ENCODE results near the gene GFI1B.
"Not testable (repeated sequence)": the region's sequence is repeated elsewhere in the genome, so short reads cannot be mapped to it uniquely, and the experiment has no call there.

The GFI1B gene

DNA sequence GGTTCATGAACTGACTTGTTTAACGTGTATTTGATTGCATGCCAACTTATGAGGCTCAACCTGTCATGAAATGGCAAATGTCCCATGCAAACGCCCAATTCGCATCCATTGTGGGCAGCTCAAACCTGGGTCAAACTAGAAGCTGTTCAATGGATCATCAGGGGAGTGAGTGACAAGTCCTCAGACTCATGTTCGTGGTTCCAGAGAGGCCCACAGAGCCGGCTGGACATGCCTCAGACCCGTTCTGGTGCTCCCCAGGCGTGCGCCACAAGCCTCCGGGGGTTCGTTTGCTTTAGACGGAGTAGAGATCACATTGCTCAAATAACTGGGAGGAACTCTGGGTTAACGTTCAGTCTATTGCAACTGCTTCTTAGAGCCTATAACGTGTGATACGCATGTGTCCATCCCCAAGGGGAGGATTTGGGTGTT lies 15.0 kb downstream of the GFI1B start:
- DNase-seq: no peak

DNA sequence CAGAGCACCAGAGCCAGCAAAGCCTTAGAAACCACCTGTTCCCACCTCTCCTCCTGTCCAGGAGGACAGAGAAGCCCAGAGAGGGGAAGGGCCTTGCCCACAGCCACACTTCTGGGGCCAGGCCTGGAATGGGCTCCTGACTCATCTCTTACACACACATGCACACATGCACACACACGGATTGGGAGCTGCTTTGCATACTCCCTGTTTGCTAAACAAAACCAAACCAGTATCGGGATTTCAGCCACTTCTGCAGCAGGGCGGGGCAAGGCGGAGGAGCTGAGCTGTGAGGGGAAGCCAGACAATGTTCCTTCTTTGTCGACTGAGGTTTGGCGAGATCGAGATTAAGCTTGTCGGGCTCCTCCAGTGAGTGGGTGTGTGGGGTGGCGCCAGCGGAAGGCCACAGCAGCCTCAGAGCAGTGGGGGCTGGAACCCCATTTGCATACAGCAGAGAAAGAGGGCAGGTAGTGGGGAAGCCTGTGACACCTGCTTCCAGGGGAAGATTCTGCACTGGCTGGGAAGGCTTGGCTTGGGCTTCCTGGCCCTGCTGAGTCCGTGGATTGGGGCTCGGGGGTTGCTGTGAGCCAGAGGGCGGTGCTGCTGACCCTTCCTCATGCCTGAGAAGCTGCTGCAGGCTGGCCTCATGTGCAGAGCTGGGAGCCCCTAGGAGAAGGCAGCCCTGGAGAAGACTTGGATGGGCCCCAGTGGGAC lies 16.1 kb downstream of the GFI1B start:
- no peak for DNase-seq

DNA sequence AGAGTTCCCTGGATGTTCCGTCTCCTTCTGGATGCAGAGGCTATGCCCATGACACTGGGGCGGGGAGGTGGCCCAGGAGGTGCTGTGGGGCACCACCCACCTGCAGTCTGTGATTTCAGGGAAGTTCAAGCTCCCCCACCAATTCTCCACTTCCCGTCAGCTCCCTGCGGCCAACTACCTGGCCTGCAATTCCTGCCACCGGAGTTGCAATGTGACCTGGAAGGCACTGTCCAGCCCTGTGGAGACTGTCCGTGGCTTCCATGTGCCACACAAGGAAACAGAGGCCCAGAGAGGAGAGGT lies 16.6 kb downstream of the GFI1B start:
- DNase-seq: no peak

- DNase-seq: no peak
Observed at GRCh38 chr9:132995879-132996278, 17.4 kb downstream of the GFI1B start.

DNA sequence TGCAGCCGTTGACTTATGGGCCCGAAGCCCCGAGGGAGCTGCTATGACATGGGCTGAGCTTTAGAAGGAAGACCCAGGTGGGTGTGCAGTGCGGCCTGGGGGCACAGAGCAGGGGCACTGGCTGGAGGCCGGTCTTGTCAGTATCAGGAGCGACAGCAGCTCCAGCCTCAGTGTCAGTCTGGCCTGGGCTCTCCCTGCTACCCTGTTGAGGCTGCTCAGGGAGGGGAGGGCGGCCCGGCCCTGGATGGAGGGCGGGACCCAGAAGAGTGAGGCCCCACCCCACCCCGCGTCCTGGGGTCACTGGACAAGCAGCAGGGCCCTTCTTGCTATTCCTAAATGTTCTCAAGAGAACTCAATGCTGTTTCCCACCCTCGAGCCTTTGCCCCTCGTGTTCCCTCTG lies 18.0 kb downstream of the GFI1B start:
- DNase-seq: no peak

DNA sequence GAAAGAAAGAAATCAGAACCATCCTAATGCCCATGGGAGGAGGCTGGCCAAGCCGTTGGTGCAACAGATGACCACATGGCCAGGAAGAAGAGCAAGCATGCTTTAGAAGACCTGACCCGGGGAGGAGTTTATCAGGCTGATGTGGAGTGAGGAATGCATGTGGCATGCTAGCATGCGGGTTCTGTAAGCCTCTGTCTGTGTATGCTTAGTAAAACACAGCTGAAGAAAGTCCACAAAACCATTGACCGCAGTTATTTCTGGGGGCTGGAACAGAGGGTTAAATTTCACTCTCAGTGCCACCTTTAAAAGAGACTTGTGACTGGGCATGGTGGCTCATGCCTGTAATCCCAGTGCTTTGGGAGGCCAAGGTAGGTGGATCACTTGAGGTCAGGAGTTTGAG lies 19.1 kb downstream of the GFI1B start:
- no peak for DNase-seq

DNA sequence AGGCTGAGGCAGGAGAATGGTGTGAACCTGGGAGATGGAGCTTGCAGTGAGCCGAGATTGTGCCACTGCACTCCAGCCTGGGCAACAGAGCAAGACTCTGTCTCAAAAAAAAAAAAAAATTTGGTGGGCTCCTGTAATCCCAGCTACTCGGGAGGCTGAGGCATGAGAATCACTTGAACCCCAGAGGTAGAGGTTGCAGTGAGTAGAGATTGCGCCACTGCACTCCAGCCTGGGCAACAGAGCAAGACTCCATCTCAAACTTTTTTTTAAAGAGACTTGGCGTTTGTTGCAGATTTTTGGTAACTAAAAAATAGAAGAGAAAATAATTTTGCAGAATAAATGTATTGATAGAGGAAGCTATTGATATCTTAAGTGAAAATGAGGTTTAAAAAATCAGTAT lies 19.7 kb downstream of the GFI1B start:
- not testable (repeated sequence) for DNase-seq

DNA sequence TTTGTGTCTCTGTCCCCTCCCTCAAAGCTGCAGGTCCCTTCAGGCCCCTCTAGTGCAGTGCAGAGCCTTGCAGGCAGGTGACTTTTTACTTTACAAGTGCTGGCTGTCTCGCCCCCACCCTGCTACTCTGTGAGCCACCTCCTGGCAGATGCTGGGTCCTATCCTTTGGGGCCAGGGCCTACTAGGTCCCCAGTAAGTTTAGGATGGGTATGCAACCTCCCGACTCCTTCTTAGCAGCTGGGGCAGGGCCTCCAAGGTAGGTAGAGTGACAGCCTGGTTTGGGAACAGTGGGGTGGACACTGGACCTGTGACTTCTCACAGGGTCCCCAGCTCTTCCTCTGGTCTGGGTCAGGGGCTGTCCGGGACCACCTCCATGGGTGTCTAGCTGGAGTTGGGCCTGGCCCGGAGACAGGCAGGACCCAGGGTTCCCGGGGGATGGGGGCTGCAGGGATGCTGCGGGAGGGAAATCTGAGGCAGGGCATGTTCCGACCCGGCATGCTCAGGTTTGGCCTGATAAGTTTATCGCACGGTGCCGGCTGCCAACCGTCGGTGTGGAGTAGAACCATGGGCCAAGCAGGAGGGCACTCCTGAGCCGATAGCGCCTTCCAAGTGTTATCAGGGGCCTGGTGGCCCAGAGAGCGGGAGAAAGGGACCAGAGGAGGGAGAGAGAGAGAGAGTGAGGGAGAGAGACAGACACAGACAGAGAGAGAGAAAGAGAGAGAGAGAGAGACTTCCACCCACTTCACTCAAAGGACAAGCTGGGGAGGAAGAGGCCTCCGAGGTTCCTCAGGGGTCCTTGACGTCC lies 20.5 kb downstream of the GFI1B start:
- no peak for DNase-seq

- DNase-seq: no peak
Observed at GRCh38 chr9:133002147-133003070, 23.9 kb downstream of the GFI1B start.

- no peak for DNase-seq
Observed at GRCh38 chr9:133003071-133003461, 24.6 kb downstream of the GFI1B start.

- no peak for DNase-seq
Observed at GRCh38 chr9:133003671-133004090, 25.2 kb downstream of the GFI1B start.

GRCh38 chr9:133004091-133004998 lies 25.9 kb downstream of the GFI1B start:
- no peak for DNase-seq

GRCh38 chr9:133004999-133005760 lies 26.7 kb downstream of the GFI1B start:
- DNase-seq: no peak

DNA sequence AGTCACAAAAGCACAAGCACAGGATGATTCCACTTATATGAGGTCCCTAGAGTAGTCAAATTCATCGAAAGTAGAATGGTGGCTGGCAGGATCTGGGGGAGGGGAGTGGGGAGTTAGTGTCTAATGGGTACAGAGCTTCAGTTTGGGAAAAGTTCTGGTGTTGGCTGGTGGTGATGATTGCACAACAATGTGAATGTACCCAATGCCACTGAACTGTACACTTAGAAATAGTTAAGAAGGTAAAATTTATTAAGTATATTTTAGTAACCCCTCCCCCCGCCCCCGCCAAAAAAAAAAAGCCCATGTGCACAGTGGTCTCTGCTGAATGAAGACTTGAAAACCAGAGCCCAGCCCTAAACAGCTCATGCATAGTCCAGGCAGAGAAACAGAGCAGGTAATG lies 27.5 kb downstream of the GFI1B start:
- no peak for DNase-seq

- no peak for DNase-seq
Observed at GRCh38 chr9:133006731-133007352, 28.3 kb downstream of the GFI1B start.

DNA sequence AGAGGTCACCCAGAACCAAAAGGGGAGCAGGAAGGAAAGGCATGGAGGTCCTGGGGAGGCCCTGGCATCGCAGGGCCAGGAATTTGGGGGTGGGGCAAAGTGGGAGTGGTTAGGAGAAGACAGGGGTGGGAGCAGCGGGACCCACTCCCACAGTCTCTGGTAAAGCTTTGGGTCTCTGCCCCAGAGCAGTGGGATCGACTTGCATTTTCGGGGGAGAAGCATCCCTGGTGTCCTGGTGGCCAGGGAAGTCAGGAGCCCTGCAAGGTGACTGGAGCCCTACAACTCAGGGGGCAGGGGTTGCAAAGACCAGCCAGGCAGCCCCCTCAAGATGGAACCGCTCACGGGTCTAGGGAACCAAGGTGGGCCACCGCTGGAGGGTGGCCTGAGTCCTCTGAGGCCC lies 29.9 kb downstream of the GFI1B start:
- DNase-seq: no peak

GRCh38 chr9:133008824-133009223 lies 30.3 kb downstream of the GFI1B start:
- DNase-seq: no peak

- no peak for DNase-seq
Observed at GRCh38 chr9:133009906-133010582, 31.6 kb downstream of the GFI1B start.

DNA sequence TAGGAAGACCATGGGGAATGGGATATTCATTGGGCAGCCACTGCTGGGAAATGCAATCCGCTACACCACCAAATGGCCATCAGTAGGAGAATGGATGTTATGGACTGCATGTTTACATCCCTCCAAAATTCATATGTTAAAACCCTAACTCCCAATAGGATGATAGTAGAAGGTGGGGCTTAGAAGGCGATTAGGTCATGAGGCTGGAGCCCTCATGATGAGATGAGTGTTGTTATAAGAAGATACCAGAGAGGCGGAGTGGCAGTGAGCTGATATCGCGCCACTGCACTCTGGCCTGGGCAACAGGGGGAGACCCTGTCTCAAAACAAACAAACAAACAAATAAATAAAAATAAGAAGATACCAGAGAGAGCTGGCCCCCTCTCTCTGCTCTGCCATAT lies 36.2 kb downstream of the GFI1B start:
- no peak for DNase-seq

- peak; percentile 35 for DNase-seq
Observed at GRCh38 chr9:133023117-133023890, 44.8 kb downstream of the GFI1B start.
